H1 (cell line): ENCODE measurements around the gene VSIG2. TPM values are rescaled to one million over a fixed set of nuclear protein-coding genes. Genes with fewer than 3 reads are reported as not detected.

ENCODE experiments used
- CTCF ChIA-PET: fragments of 300-600 bp; sonication (Branson Sonifier 250); formaldehyde crosslinking; loops from one replicate; lab custom pipeline; 2021; ENCODE audit not compliant: partially characterized antibody; lab: Charles Lee
- POLR2A ChIA-PET: fragments of 300-600 bp; sonication (Branson Sonifier 250); formaldehyde crosslinking; loops from one replicate; lab custom pipeline; 2021; ENCODE audit warnings: inconsistent platforms; ENCODE audit not compliant: partially characterized antibody; lab: Charles Lee
- DNase-seq, 2 experiments: peaks; one replicate each; pipeline versions ENCODE4 v3.0.0 to v3.0.0-alpha.2; 2010 to 2022; ENCODE audit warnings: low spot score in 2 of 2, low read depth in 1 of 2, mixed read lengths in 1 of 2
- FAIRE-seq: peaks from 2 replicates; lab custom pipeline; 2011; peaks lifted over from hg19 to GRCh38; lab: Jason Lieb, UNC
- H2AFZ ChIP-seq: 2 replicates; pipeline ENCODE4 v1.8.1; 2012; ENCODE audit warnings: low read length, inconsistent platforms
- H2AK5ac ChIP-seq: 2 replicates; pipeline ENCODE4 v1.6.1; 2013; ENCODE audit warnings: low read depth, low read length
- H2BK120ac ChIP-seq: replicated peaks from 2 replicates; pipeline ENCODE3; 2013; ENCODE audit warnings: low read depth, low read length, inconsistent platforms
- H2BK12ac ChIP-seq: 2 replicates; pipeline ENCODE4 v1.6.1; 2013; ENCODE audit warnings: low read depth, low read length
- H2BK15ac ChIP-seq: 2 replicates; pipeline ENCODE4 v1.6.1; 2013; ENCODE audit warnings: low read length
- H2BK20ac ChIP-seq: 2 replicates; pipeline ENCODE4 v1.6.1; 2013; ENCODE audit warnings: low read length
- H2BK5ac ChIP-seq: 2 replicates; pipeline ENCODE4 v1.6.1; 2013; ENCODE audit warnings: low read depth, low read length
- H3K14ac ChIP-seq: 2 replicates; pipeline ENCODE4 v1.6.1; 2013; ENCODE audit warnings: inconsistent platforms; ENCODE audit not compliant: insufficient read length
- H3K18ac ChIP-seq: 2 replicates; pipeline ENCODE4 v1.6.1; 2013; ENCODE audit warnings: low read length; ENCODE audit errors: extremely low read depth
- H3K23ac ChIP-seq: 2 replicates; pipeline ENCODE4 v1.6.1; 2013; ENCODE audit warnings: inconsistent platforms; ENCODE audit not compliant: insufficient read length
- H3K23me2 ChIP-seq: 2 replicates; pipeline ENCODE4 v1.6.1; 2013; ENCODE audit warnings: low read depth, low read length
- H3K27ac ChIP-seq: 2 replicates; pipeline ENCODE4 v1.6.1; 2011; ENCODE audit warnings: low read depth, low read length, inconsistent platforms
- H3K27me3 ChIP-seq, 4 experiments: replicated peaks in 1 of 4; 1 replicate in 1 of 4; 2 replicates in 3 of 4; pipeline versions ENCODE4 v1.6.1 to v1.8.1; 2011 to 2013; ENCODE audit warnings: low read length in 3 of 4, mild to moderate bottlenecking in 3 of 4, inconsistent platforms in 2 of 4, mixed read lengths in 2 of 4, moderate library complexity in 1 of 4; ENCODE audit not compliant: control insufficient read depth in 3 of 4, insufficient read depth in 3 of 4; ENCODE audit errors: extremely low read depth in 1 of 4
- H3K36me3 ChIP-seq, 4 experiments: 2 replicates each; pipeline versions ENCODE4 v1.6.1 to v1.8.1; 2011 to 2013; ENCODE audit warnings: mild to moderate bottlenecking in 4 of 4, low read length in 3 of 4, moderate library complexity in 2 of 4, control low read depth in 1 of 4, inconsistent platforms in 1 of 4; ENCODE audit not compliant: insufficient read depth in 4 of 4, control insufficient read depth in 2 of 4
- H3K4ac ChIP-seq: replicated peaks from 2 replicates; pipeline ENCODE3; 2013; ENCODE audit warnings: low read length, low read depth, mixed read lengths, inconsistent platforms; ENCODE audit not compliant: insufficient read length
- H3K4me1 ChIP-seq, 4 experiments: replicated peaks in 1 of 4; 1 replicate in 1 of 4; 2 replicates in 3 of 4; pipeline versions ENCODE4 v1.6.1 to v1.8.1; 2011 to 2013; ENCODE audit warnings: low read length in 3 of 4, inconsistent platforms in 2 of 4, mixed read lengths in 1 of 4; ENCODE audit not compliant: insufficient read depth in 4 of 4, control insufficient read depth in 3 of 4
- H3K4me2 ChIP-seq, 2 experiments: 2 replicates each; pipeline versions ENCODE4 v1.6.1 to v1.8.1; 2011 to 2013; ENCODE audit warnings: low read depth in 2 of 2, low read length in 2 of 2, control low read depth in 1 of 2, inconsistent platforms in 1 of 2, mild to moderate bottlenecking in 1 of 2; ENCODE audit not compliant: insufficient read depth in 1 of 2
- H3K4me3 ChIP-seq, 4 experiments: fragments of 200-600, 300-600 bp in 1 of 4; sonication (generic), shearing (Covaris generic), sonication (Bioruptor Twin) in 1 of 4; 2 replicates each; pipeline versions ENCODE4 v1.5.1 to v1.8.1; 2011 to 2016; ENCODE audit warnings: low read length in 4 of 4, low read depth in 3 of 4, control low read depth in 2 of 4, inconsistent platforms in 2 of 4, mild to moderate bottlenecking in 2 of 4, mixed read lengths in 1 of 4, moderate library complexity in 1 of 4; ENCODE audit not compliant: insufficient read depth in 2 of 4; ENCODE audit errors: extremely low read depth in 1 of 4
- H3K56ac ChIP-seq: replicated peaks from 2 replicates; pipeline ENCODE3; 2013; ENCODE audit warnings: low read depth, mild to moderate bottlenecking, mixed read lengths, low read length, inconsistent platforms; ENCODE audit not compliant: insufficient read length
- H3K79me1 ChIP-seq: 2 replicates; pipeline ENCODE4 v1.6.1; 2013; ENCODE audit warnings: low read depth, low read length, control low read depth
- H3K79me2 ChIP-seq, 2 experiments: 2 replicates each; pipeline versions ENCODE4 v1.6.1 to v1.8.1; 2012 to 2013; ENCODE audit warnings: low read length in 2 of 2, mild to moderate bottlenecking in 2 of 2, inconsistent platforms in 1 of 2; ENCODE audit not compliant: insufficient read depth in 2 of 2, control insufficient read depth in 1 of 2
- H3K9ac ChIP-seq, 4 experiments: replicated peaks in 1 of 4; 1 replicate in 1 of 4; 2 replicates in 3 of 4; pipeline versions ENCODE4 v1.6.1 to v1.8.1; 2011 to 2013; ENCODE audit warnings: low read depth in 3 of 4, low read length in 3 of 4, control low read depth in 2 of 4, mild to moderate bottlenecking in 2 of 4, moderate library complexity in 2 of 4, inconsistent platforms in 1 of 4; ENCODE audit errors: extremely low read depth in 1 of 4
- H3K9me3 ChIP-seq, 2 experiments: 2 replicates each; pipeline versions ENCODE4 v1.6.1 to v1.8.1; 2012 to 2013; ENCODE audit warnings: mild to moderate bottlenecking in 2 of 2, moderate library complexity in 2 of 2, control low read depth in 1 of 2, inconsistent platforms in 1 of 2, low read depth in 1 of 2, low read length in 1 of 2, mixed read lengths in 1 of 2; ENCODE audit not compliant: insufficient read depth in 2 of 2
- H4K20me1 ChIP-seq, 2 experiments: replicated peaks in 1 of 2; 2 replicates each; pipeline versions ENCODE3 to v1.8.1; 2011 to 2013; ENCODE audit warnings: inconsistent platforms in 2 of 2, low read length in 2 of 2, mild to moderate bottlenecking in 1 of 2; ENCODE audit not compliant: insufficient read depth in 2 of 2, control insufficient read depth in 1 of 2
- H4K5ac ChIP-seq: 2 replicates; pipeline ENCODE4 v1.6.1; 2013; ENCODE audit warnings: low read length, low read depth, mixed read lengths, inconsistent platforms; ENCODE audit not compliant: insufficient read length
- H4K8ac ChIP-seq: 2 replicates; pipeline ENCODE4 v1.8.0; 2013; ENCODE audit warnings: mild to moderate bottlenecking, moderate library complexity, low read length, inconsistent platforms; ENCODE audit not compliant: insufficient read depth; ENCODE audit errors: extremely low read depth
- H4K91ac ChIP-seq: replicated peaks from 2 replicates; pipeline ENCODE3; 2013; ENCODE audit warnings: low read length, mixed read lengths, inconsistent platforms; ENCODE audit not compliant: insufficient read length
- TEAD4 ChIP-seq: IDR thresholded peaks from 2 replicates; pipeline ENCODE4 v1.6.1; 2012; ENCODE audit warnings: low read depth, low read length, inconsistent platforms, mixed read lengths
- ZNF274 ChIP-seq: IDR thresholded peaks from 2 replicates; pipeline ENCODE4 v1.7.0; 2012; ENCODE audit warnings: low read length, borderline replicate concordance; ENCODE audit errors: extremely low read depth
- WGBS, 2 experiments: shearing (Covaris generic) in 1 of 2; methylation state at CpG; one replicate each; pipeline versions ENCODE4 v1.1.6 to v1.1.7; 2013 to 2015; ENCODE audit warnings: low lambda C conversion rate in 2 of 2, mixed read lengths in 2 of 2, inconsistent platforms in 1 of 2, low coverage in 1 of 2, missing lambda C conversion rate in 1 of 2; ENCODE audit not compliant: insufficient replicate concordance in 2 of 2, insufficient coverage in 1 of 2, insufficient read length in 1 of 2; ENCODE audit errors: extremely low coverage in 1 of 2, missing lambda C conversion rate in 1 of 2; 5-methylcytosine and 5-hydroxymethylcytosine counted together
- polyA plus RNA-seq, 7 experiments: library from polyadenylated mRNA; depleted of rRNA in 3 of 7; stranded (reverse) in 5 of 7; unstranded in 2 of 7; fragments of >200 nt in 5 of 7; fragments of 200-250 nt in 2 of 7; gene quantifications; 1 replicate in 5 of 7; 2 replicates in 1 of 7; 4 replicates in 1 of 7; pipeline versions ENCODE4 v1.2.1 to v1.2.3, GENCODE V29; 2011 to 2013; ENCODE audit warnings: missing spikeins in 2 of 7, mixed read lengths in 2 of 7
- total RNA-seq: library from RNA; stranded (reverse); fragmentation: NEBNext Ultra II Directional; extraction: Animal tissue kit (Norgen Biotek cat#: 25700); gene quantifications from 2 replicates; pipeline ENCODE4 v1.2.1, GENCODE V29; 2021

The VSIG2 gene
- total and polyA plus RNA-seq, 2 of the 8 experiments (the other 6 are each of a cell fraction or from before 2014, with no cell fraction given): 0.18 TPM; not detected in 1

- Histone ChIP-seq H2BK5ac (no peak overlapping the region), H2AFZ (no peak overlapping the region), H3K4ac (no peak overlapping the region), H3K4me1 (peaks cover 4 to 23% (median 5%) of the 10 kb centered on the region in 4 experiments; a peak in 6 of 7 replicates), H3K14ac (no peak overlapping the region), H3K18ac (no peak overlapping the region), H3K79me1 (peaks cover 6% of the 10 kb centered on the region), H3K36me3 (no peaks in the 10 kb centered on the region), H3K56ac (no peak overlapping the region), H3K27ac (no peak overlapping the region), H4K20me1 (peaks cover 8 to 22% of the 10 kb centered on the region in 2 experiments), H2BK120ac (no peak overlapping the region), H4K91ac (no peak overlapping the region), H2BK15ac (no peak overlapping the region), H3K9me3 (no peaks in the 10 kb centered on the region), H2BK12ac (no peak overlapping the region), H3K9ac (no peak overlapping the region), H2AK5ac (no peak overlapping the region), H3K23me2 (peaks cover 3% of the 10 kb centered on the region; the same call in 1 of the 2 replicates), H3K27me3 (no peaks in the 10 kb centered on the region), H3K4me3 (no peak overlapping the region), H3K23ac (no peak overlapping the region), H3K4me2 (no peak overlapping the region; a peak in 1 of 4 replicates), H3K79me2 (peaks cover 26 to 85% of the 10 kb centered on the region in 2 experiments), H2BK20ac (no peak overlapping the region), H4K5ac (no peak overlapping the region), H4K8ac (no peak overlapping the region)
- ChIA-PET CTCF (interaction anchor here (0.6 to 7.6 kb wide), 10 partner anchors 8 to 153 kb away, joined by 3 to 111 read pairs (median 22); partner anchors contain the start of gene ESAM), POLR2A (interaction anchor here (0.6 kb wide), 1 partner anchor 35 kb away, joined by 6 read pairs; no protein-coding TSS in a partner anchor)
- TF ChIP-seq TEAD4 (no peak), ZNF274 (no peak)
- no peak for DNase-seq
- FAIRE-seq: no peak
- WGBS, 2 experiments: 97% methylated on average over 3 of the region's 3 CpGs; no CpG with 5 or more reads in 1 of the 2 experiments
Measured at GRCh38 chr11:124796312-124796711, 44.3 kb upstream of the VSIG2 start.
